H1 (cell line): ENCODE data around the gene DCDC2. TPM values are rescaled to one million over a fixed set of nuclear protein-coding genes. Genes with fewer than 3 reads are reported as not detected.
"Not testable (repeated sequence)": the region's sequence is repeated elsewhere in the genome, so short reads cannot be mapped to it uniquely, and the experiment has no call there.

ENCODE experiments used
- CTCF ChIA-PET: fragments of 300-600 bp; sonication (Branson Sonifier 250); formaldehyde crosslinking; loops from one replicate; lab custom pipeline; 2021; ENCODE audit not compliant: partially characterized antibody; lab: Charles Lee
- POLR2A ChIA-PET: fragments of 300-600 bp; sonication (Branson Sonifier 250); formaldehyde crosslinking; loops from one replicate; lab custom pipeline; 2021; ENCODE audit warnings: inconsistent platforms; ENCODE audit not compliant: partially characterized antibody; lab: Charles Lee
- DNase-seq, 2 experiments: peaks; one replicate each; pipeline versions ENCODE4 v3.0.0 to v3.0.0-alpha.2; 2010 to 2022; ENCODE audit warnings: low spot score in 2 of 2, low read depth in 1 of 2, mixed read lengths in 1 of 2
- FAIRE-seq: peaks from 2 replicates; lab custom pipeline; 2011; peaks lifted over from hg19 to GRCh38; lab: Jason Lieb, UNC
- H2AFZ ChIP-seq: 2 replicates; pipeline ENCODE4 v1.8.1; 2012; ENCODE audit warnings: low read length, inconsistent platforms
- H2AK5ac ChIP-seq: 2 replicates; pipeline ENCODE4 v1.6.1; 2013; ENCODE audit warnings: low read depth, low read length
- H2BK120ac ChIP-seq: replicated peaks from 2 replicates; pipeline ENCODE3; 2013; ENCODE audit warnings: low read depth, low read length, inconsistent platforms
- H2BK12ac ChIP-seq: 2 replicates; pipeline ENCODE4 v1.6.1; 2013; ENCODE audit warnings: low read depth, low read length
- H2BK15ac ChIP-seq: 2 replicates; pipeline ENCODE4 v1.6.1; 2013; ENCODE audit warnings: low read length
- H2BK20ac ChIP-seq: 2 replicates; pipeline ENCODE4 v1.6.1; 2013; ENCODE audit warnings: low read length
- H2BK5ac ChIP-seq: 2 replicates; pipeline ENCODE4 v1.6.1; 2013; ENCODE audit warnings: low read depth, low read length
- H3K14ac ChIP-seq: 2 replicates; pipeline ENCODE4 v1.6.1; 2013; ENCODE audit warnings: inconsistent platforms; ENCODE audit not compliant: insufficient read length
- H3K18ac ChIP-seq: 2 replicates; pipeline ENCODE4 v1.6.1; 2013; ENCODE audit warnings: low read length; ENCODE audit errors: extremely low read depth
- H3K23ac ChIP-seq: 2 replicates; pipeline ENCODE4 v1.6.1; 2013; ENCODE audit warnings: inconsistent platforms; ENCODE audit not compliant: insufficient read length
- H3K23me2 ChIP-seq: 2 replicates; pipeline ENCODE4 v1.6.1; 2013; ENCODE audit warnings: low read depth, low read length
- H3K27ac ChIP-seq: 2 replicates; pipeline ENCODE4 v1.6.1; 2011; ENCODE audit warnings: low read depth, low read length, inconsistent platforms
- H3K27me3 ChIP-seq, 4 experiments: replicated peaks in 1 of 4; 1 replicate in 1 of 4; 2 replicates in 3 of 4; pipeline versions ENCODE4 v1.6.1 to v1.8.1; 2011 to 2013; ENCODE audit warnings: low read length in 3 of 4, mild to moderate bottlenecking in 3 of 4, inconsistent platforms in 2 of 4, mixed read lengths in 2 of 4, moderate library complexity in 1 of 4; ENCODE audit not compliant: control insufficient read depth in 3 of 4, insufficient read depth in 3 of 4; ENCODE audit errors: extremely low read depth in 1 of 4
- H3K36me3 ChIP-seq, 4 experiments: 2 replicates each; pipeline versions ENCODE4 v1.6.1 to v1.8.1; 2011 to 2013; ENCODE audit warnings: mild to moderate bottlenecking in 4 of 4, low read length in 3 of 4, moderate library complexity in 2 of 4, control low read depth in 1 of 4, inconsistent platforms in 1 of 4; ENCODE audit not compliant: insufficient read depth in 4 of 4, control insufficient read depth in 2 of 4
- H3K4ac ChIP-seq: replicated peaks from 2 replicates; pipeline ENCODE3; 2013; ENCODE audit warnings: low read length, low read depth, mixed read lengths, inconsistent platforms; ENCODE audit not compliant: insufficient read length
- H3K4me1 ChIP-seq, 4 experiments: replicated peaks in 1 of 4; 1 replicate in 1 of 4; 2 replicates in 3 of 4; pipeline versions ENCODE4 v1.6.1 to v1.8.1; 2011 to 2013; ENCODE audit warnings: low read length in 3 of 4, inconsistent platforms in 2 of 4, mixed read lengths in 1 of 4; ENCODE audit not compliant: insufficient read depth in 4 of 4, control insufficient read depth in 3 of 4
- H3K4me2 ChIP-seq, 2 experiments: 2 replicates each; pipeline versions ENCODE4 v1.6.1 to v1.8.1; 2011 to 2013; ENCODE audit warnings: low read depth in 2 of 2, low read length in 2 of 2, control low read depth in 1 of 2, inconsistent platforms in 1 of 2, mild to moderate bottlenecking in 1 of 2; ENCODE audit not compliant: insufficient read depth in 1 of 2
- H3K4me3 ChIP-seq, 4 experiments: fragments of 200-600, 300-600 bp in 1 of 4; sonication (generic), shearing (Covaris generic), sonication (Bioruptor Twin) in 1 of 4; 2 replicates each; pipeline versions ENCODE4 v1.5.1 to v1.8.1; 2011 to 2016; ENCODE audit warnings: low read length in 4 of 4, low read depth in 3 of 4, control low read depth in 2 of 4, inconsistent platforms in 2 of 4, mild to moderate bottlenecking in 2 of 4, mixed read lengths in 1 of 4, moderate library complexity in 1 of 4; ENCODE audit not compliant: insufficient read depth in 2 of 4; ENCODE audit errors: extremely low read depth in 1 of 4
- H3K56ac ChIP-seq: replicated peaks from 2 replicates; pipeline ENCODE3; 2013; ENCODE audit warnings: low read depth, mild to moderate bottlenecking, mixed read lengths, low read length, inconsistent platforms; ENCODE audit not compliant: insufficient read length
- H3K79me1 ChIP-seq: 2 replicates; pipeline ENCODE4 v1.6.1; 2013; ENCODE audit warnings: low read depth, low read length, control low read depth
- H3K79me2 ChIP-seq, 2 experiments: 2 replicates each; pipeline versions ENCODE4 v1.6.1 to v1.8.1; 2012 to 2013; ENCODE audit warnings: low read length in 2 of 2, mild to moderate bottlenecking in 2 of 2, inconsistent platforms in 1 of 2; ENCODE audit not compliant: insufficient read depth in 2 of 2, control insufficient read depth in 1 of 2
- H3K9ac ChIP-seq, 4 experiments: replicated peaks in 1 of 4; 1 replicate in 1 of 4; 2 replicates in 3 of 4; pipeline versions ENCODE4 v1.6.1 to v1.8.1; 2011 to 2013; ENCODE audit warnings: low read depth in 3 of 4, low read length in 3 of 4, control low read depth in 2 of 4, mild to moderate bottlenecking in 2 of 4, moderate library complexity in 2 of 4, inconsistent platforms in 1 of 4; ENCODE audit errors: extremely low read depth in 1 of 4
- H3K9me3 ChIP-seq, 2 experiments: 2 replicates each; pipeline versions ENCODE4 v1.6.1 to v1.8.1; 2012 to 2013; ENCODE audit warnings: mild to moderate bottlenecking in 2 of 2, moderate library complexity in 2 of 2, control low read depth in 1 of 2, inconsistent platforms in 1 of 2, low read depth in 1 of 2, low read length in 1 of 2, mixed read lengths in 1 of 2; ENCODE audit not compliant: insufficient read depth in 2 of 2
- H4K20me1 ChIP-seq, 2 experiments: replicated peaks in 1 of 2; 2 replicates each; pipeline versions ENCODE3 to v1.8.1; 2011 to 2013; ENCODE audit warnings: inconsistent platforms in 2 of 2, low read length in 2 of 2, mild to moderate bottlenecking in 1 of 2; ENCODE audit not compliant: insufficient read depth in 2 of 2, control insufficient read depth in 1 of 2
- H4K5ac ChIP-seq: 2 replicates; pipeline ENCODE4 v1.6.1; 2013; ENCODE audit warnings: low read length, low read depth, mixed read lengths, inconsistent platforms; ENCODE audit not compliant: insufficient read length
- H4K8ac ChIP-seq: 2 replicates; pipeline ENCODE4 v1.8.0; 2013; ENCODE audit warnings: mild to moderate bottlenecking, moderate library complexity, low read length, inconsistent platforms; ENCODE audit not compliant: insufficient read depth; ENCODE audit errors: extremely low read depth
- H4K91ac ChIP-seq: replicated peaks from 2 replicates; pipeline ENCODE3; 2013; ENCODE audit warnings: low read length, mixed read lengths, inconsistent platforms; ENCODE audit not compliant: insufficient read length
- WGBS, 2 experiments: shearing (Covaris generic) in 1 of 2; methylation state at CpG; one replicate each; pipeline versions ENCODE4 v1.1.6 to v1.1.7; 2013 to 2015; ENCODE audit warnings: low lambda C conversion rate in 2 of 2, mixed read lengths in 2 of 2, inconsistent platforms in 1 of 2, low coverage in 1 of 2, missing lambda C conversion rate in 1 of 2; ENCODE audit not compliant: insufficient replicate concordance in 2 of 2, insufficient coverage in 1 of 2, insufficient read length in 1 of 2; ENCODE audit errors: extremely low coverage in 1 of 2, missing lambda C conversion rate in 1 of 2; 5-methylcytosine and 5-hydroxymethylcytosine counted together
- polyA plus RNA-seq, 7 experiments: library from polyadenylated mRNA; depleted of rRNA in 3 of 7; stranded (reverse) in 5 of 7; unstranded in 2 of 7; fragments of >200 nt in 5 of 7; fragments of 200-250 nt in 2 of 7; gene quantifications; 1 replicate in 5 of 7; 2 replicates in 1 of 7; 4 replicates in 1 of 7; pipeline versions ENCODE4 v1.2.1 to v1.2.3, GENCODE V29; 2011 to 2013; ENCODE audit warnings: missing spikeins in 2 of 7, mixed read lengths in 2 of 7
- total RNA-seq: library from RNA; stranded (reverse); fragmentation: NEBNext Ultra II Directional; extraction: Animal tissue kit (Norgen Biotek cat#: 25700); gene quantifications from 2 replicates; pipeline ENCODE4 v1.2.1, GENCODE V29; 2021

DCDC2 gene
- total and polyA plus RNA-seq, 2 of the 8 experiments (the other 6 are each of a cell fraction or from before 2014, with no cell fraction given) = 0.03 to 0.15 TPM

- H3K23ac ChIP-seq, H2AFZ ChIP-seq, POLR2A ChIA-PET, H2BK5ac ChIP-seq, H3K9ac ChIP-seq, H3K36me3 ChIP-seq, H3K79me2 ChIP-seq, H4K5ac ChIP-seq, FAIRE-seq, H3K9me3 ChIP-seq, DNase-seq, H2BK20ac ChIP-seq, H3K4ac ChIP-seq, H2AK5ac ChIP-seq, H3K79me1 ChIP-seq, H4K20me1 ChIP-seq, H2BK120ac ChIP-seq, H3K14ac ChIP-seq, H4K91ac ChIP-seq, H3K23me2 ChIP-seq, H3K18ac ChIP-seq, H2BK12ac ChIP-seq, H4K8ac ChIP-seq, H3K27ac ChIP-seq, H2BK15ac ChIP-seq, H3K4me1 ChIP-seq, H3K4me2 ChIP-seq, H3K4me3 ChIP-seq, H3K56ac ChIP-seq, H3K27me3 ChIP-seq: not testable (repeated sequence)
- CTCF ChIA-PET = interaction anchor here (0.6 to 3.3 kb wide), 20 partner anchors 10 to 315 kb away, joined by 3 to 28 read pairs (median 5); no protein-coding TSS in a partner anchor
- WGBS, 2 experiments = 99% methylated on average over 6 of the region's 6 CpGs; no CpG with 5 or more reads in 1 of the 2 experiments
These were observed 99.6 kb downstream of the DCDC2 start for GRCh38 chr6:24258214-24258613.
